GM12878 (cell line): Measurements from ENCODE around the gene ELF2.

ENCODE experiments used
- ETV6 ChIP-seq, 2 experiments: fragments of 450-650 bp in 1 of 2; IDR thresholded peaks in 1 of 2; conservative IDR thresholded peaks in 1 of 2; 2 replicates each; pipeline ENCODE4 v1.6.1; 2014; ENCODE audit warnings: antibody characterized with exemption in 1 of 2, borderline replicate concordance in 1 of 2, low read depth in 1 of 2, mild to moderate bottlenecking in 1 of 2, moderate library complexity in 1 of 2
- HDAC2 ChIP-seq: fragments of 200-600 bp; sonication (generic); IDR thresholded peaks from 2 replicates; pipeline ENCODE4 v1.6.1; 2017
- PML ChIP-seq: IDR thresholded peaks from 2 replicates; pipeline ENCODE4 v1.6.1; 2012; ENCODE audit warnings: low read length, inconsistent platforms
- RAD21 ChIP-seq: IDR thresholded peaks from 2 replicates; pipeline ENCODE4 v1.6.1; 2011; ENCODE audit warnings: mild to moderate bottlenecking, low read depth, low read length, moderate library complexity; ENCODE audit not compliant: insufficient read depth
- RFX5 ChIP-seq: IDR thresholded peaks from 2 replicates; pipeline ENCODE4 v1.6.1; 2011; ENCODE audit warnings: low read depth, low read length, improper control_type of control experiment
- TAF1 ChIP-seq: IDR thresholded peaks from 2 replicates; pipeline ENCODE4 v1.6.1; 2011; ENCODE audit warnings: mild to moderate bottlenecking, low read depth, low read length, borderline replicate concordance
- YY1 ChIP-seq: IDR thresholded peaks from 2 replicates; pipeline ENCODE4 v1.6.1; 2011; ENCODE audit warnings: low read depth, mild to moderate bottlenecking, low read length
- TF ChIP-seq, protein P1 (sequence below), 3 experiments: IDR thresholded peaks in 2 of 3; conservative IDR thresholded peaks in 1 of 3; 2 replicates each; pipeline ENCODE4 v1.5.1; 2011; ENCODE audit warnings: low read depth in 3 of 3, low read length in 3 of 3, mild to moderate bottlenecking in 3 of 3, control low read depth in 2 of 3, moderate library complexity in 2 of 3, inconsistent platforms in 1 of 3, mixed read lengths in 1 of 3; ENCODE audit not compliant: control insufficient read depth in 2 of 3, insufficient read depth in 1 of 3; ENCODE audit errors: extremely low read depth in 1 of 3
- TF ChIP-seq, protein P2 (sequence below): IDR thresholded peaks from 2 replicates; pipeline ENCODE4 v1.6.1; 2012; ENCODE audit warnings: improper control_type of control experiment, low read depth, low read length; ENCODE audit not compliant: insufficient replicate concordance
- TF ChIP-seq, protein P3 (sequence below): IDR thresholded peaks from 2 replicates; pipeline ENCODE4 v1.6.1; 2012; ENCODE audit warnings: mild to moderate bottlenecking, low read depth, low read length

DNA sequence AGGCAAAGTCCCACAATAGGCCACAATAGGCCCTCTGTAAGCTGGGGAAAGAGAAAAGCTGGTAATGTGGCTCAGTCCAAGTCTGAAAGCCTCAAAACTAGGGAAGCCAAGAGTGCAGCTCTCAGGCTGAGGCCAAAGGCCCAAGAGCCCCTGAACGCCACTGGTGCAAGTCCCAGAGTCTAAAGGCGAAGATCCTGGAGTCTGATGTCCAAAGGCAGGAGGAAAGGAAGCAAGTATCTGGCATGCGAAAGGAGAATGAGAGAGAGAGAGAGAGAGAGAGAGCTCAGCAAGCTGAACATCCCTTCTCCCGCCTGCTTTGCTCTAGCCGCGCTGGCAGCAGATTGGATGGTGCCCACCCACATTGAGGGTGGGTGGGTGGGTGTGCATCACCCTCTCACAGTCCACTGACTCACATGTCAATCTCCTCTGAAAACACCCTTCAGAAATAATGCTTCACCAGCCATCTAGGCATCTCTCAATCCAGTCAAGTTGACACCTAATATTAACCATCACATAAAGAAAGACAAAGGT lies 30.9 kb upstream of the ELF2 start:
- no peak for TF ChIP-seq RFX5
- TF ChIP-seq PML, result no peak
- TF ChIP-seq, protein P1, sequence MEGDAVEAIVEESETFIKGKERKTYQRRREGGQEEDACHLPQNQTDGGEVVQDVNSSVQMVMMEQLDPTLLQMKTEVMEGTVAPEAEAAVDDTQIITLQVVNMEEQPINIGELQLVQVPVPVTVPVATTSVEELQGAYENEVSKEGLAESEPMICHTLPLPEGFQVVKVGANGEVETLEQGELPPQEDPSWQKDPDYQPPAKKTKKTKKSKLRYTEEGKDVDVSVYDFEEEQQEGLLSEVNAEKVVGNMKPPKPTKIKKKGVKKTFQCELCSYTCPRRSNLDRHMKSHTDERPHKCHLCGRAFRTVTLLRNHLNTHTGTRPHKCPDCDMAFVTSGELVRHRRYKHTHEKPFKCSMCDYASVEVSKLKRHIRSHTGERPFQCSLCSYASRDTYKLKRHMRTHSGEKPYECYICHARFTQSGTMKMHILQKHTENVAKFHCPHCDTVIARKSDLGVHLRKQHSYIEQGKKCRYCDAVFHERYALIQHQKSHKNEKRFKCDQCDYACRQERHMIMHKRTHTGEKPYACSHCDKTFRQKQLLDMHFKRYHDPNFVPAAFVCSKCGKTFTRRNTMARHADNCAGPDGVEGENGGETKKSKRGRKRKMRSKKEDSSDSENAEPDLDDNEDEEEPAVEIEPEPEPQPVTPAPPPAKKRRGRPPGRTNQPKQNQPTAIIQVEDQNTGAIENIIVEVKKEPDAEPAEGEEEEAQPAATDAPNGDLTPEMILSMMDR (IDR thresholded peaks at IDR 0.05 in 2 of 3, conservative IDR thresholded peaks at IDR 0.05 in 1 of 3; ENCODE audit: control insufficient read depth in 2 of 3, extremely low read depth in 1 of 3, insufficient read depth in 1 of 3, low read depth in 3 of 3, low read length in 3 of 3), result no peak
- no peak for TF ChIP-seq TAF1
- no peak for TF ChIP-seq RAD21
- TF ChIP-seq ETV6 (conservative IDR thresholded peaks at IDR 0.05 in 1 of 2, IDR thresholded peaks at IDR 0.05 in 1 of 2; ENCODE audit: borderline replicate concordance in 1 of 2, low read depth in 1 of 2), result no peak
- TF ChIP-seq HDAC2, result no peak
- TF ChIP-seq, protein P2, sequence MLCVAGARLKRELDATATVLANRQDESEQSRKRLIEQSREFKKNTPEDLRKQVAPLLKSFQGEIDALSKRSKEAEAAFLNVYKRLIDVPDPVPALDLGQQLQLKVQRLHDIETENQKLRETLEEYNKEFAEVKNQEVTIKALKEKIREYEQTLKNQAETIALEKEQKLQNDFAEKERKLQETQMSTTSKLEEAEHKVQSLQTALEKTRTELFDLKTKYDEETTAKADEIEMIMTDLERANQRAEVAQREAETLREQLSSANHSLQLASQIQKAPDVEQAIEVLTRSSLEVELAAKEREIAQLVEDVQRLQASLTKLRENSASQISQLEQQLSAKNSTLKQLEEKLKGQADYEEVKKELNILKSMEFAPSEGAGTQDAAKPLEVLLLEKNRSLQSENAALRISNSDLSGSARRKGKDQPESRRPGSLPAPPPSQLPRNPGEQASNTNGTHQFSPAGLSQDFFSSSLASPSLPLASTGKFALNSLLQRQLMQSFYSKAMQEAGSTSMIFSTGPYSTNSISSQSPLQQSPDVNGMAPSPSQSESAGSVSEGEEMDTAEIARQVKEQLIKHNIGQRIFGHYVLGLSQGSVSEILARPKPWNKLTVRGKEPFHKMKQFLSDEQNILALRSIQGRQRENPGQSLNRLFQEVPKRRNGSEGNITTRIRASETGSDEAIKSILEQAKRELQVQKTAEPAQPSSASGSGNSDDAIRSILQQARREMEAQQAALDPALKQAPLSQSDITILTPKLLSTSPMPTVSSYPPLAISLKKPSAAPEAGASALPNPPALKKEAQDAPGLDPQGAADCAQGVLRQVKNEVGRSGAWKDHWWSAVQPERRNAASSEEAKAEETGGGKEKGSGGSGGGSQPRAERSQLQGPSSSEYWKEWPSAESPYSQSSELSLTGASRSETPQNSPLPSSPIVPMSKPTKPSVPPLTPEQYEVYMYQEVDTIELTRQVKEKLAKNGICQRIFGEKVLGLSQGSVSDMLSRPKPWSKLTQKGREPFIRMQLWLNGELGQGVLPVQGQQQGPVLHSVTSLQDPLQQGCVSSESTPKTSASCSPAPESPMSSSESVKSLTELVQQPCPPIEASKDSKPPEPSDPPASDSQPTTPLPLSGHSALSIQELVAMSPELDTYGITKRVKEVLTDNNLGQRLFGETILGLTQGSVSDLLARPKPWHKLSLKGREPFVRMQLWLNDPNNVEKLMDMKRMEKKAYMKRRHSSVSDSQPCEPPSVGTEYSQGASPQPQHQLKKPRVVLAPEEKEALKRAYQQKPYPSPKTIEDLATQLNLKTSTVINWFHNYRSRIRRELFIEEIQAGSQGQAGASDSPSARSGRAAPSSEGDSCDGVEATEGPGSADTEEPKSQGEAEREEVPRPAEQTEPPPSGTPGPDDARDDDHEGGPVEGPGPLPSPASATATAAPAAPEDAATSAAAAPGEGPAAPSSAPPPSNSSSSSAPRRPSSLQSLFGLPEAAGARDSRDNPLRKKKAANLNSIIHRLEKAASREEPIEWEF, result no peak
- TF ChIP-seq, protein P3, sequence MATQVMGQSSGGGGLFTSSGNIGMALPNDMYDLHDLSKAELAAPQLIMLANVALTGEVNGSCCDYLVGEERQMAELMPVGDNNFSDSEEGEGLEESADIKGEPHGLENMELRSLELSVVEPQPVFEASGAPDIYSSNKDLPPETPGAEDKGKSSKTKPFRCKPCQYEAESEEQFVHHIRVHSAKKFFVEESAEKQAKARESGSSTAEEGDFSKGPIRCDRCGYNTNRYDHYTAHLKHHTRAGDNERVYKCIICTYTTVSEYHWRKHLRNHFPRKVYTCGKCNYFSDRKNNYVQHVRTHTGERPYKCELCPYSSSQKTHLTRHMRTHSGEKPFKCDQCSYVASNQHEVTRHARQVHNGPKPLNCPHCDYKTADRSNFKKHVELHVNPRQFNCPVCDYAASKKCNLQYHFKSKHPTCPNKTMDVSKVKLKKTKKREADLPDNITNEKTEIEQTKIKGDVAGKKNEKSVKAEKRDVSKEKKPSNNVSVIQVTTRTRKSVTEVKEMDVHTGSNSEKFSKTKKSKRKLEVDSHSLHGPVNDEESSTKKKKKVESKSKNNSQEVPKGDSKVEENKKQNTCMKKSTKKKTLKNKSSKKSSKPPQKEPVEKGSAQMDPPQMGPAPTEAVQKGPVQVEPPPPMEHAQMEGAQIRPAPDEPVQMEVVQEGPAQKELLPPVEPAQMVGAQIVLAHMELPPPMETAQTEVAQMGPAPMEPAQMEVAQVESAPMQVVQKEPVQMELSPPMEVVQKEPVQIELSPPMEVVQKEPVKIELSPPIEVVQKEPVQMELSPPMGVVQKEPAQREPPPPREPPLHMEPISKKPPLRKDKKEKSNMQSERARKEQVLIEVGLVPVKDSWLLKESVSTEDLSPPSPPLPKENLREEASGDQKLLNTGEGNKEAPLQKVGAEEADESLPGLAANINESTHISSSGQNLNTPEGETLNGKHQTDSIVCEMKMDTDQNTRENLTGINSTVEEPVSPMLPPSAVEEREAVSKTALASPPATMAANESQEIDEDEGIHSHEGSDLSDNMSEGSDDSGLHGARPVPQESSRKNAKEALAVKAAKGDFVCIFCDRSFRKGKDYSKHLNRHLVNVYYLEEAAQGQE, result no peak
- no peak for TF ChIP-seq YY1
